Fibroblast of peridontal ligament (primary cell): ENCODE results near the gene OVOL3.

Source experiments
- DNase-seq: peaks from one replicate; pipeline ENCODE4 v3.0.0-alpha.2; 2010; ENCODE audit errors: extremely low read depth

OVOL3 gene

GRCh38 chr19:36100476-36100875 lies 10.5 kb upstream of the OVOL3 start:
- DNase-seq, result no peak

- DNase-seq, result no peak
Measured at GRCh38 chr19:36101550-36102327, 9.2 kb upstream of the OVOL3 start.

DNA sequence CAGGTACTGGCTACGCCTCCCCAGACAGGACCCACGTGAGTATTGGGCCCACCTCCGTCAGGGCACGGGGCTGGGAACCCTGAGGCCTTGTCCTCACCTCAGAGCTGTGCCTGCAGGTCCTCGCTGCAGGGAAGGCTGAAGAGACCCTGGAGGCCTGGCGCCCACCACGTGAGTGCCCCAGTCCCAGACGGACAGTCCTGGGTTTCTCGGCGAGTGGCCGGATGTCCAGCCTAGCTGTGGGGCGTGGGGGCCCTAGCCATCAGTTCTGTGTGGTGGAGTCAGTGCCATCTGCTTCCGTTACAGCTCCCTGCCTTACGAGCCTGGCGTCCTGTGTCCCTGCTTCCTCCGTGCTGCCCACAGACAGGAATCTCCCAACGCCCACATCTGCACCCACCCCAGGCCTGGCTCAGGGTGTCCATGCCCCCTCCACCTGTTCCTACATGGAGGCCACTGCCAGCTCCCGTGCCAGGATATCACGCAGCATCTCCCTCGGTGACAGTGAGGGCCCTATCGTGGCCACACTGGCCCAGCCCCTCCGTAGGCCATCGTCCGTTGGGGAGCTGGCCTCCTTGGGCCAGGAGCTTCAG lies 7.8 kb upstream of the OVOL3 start:
- DNase-seq, result no peak

DNA sequence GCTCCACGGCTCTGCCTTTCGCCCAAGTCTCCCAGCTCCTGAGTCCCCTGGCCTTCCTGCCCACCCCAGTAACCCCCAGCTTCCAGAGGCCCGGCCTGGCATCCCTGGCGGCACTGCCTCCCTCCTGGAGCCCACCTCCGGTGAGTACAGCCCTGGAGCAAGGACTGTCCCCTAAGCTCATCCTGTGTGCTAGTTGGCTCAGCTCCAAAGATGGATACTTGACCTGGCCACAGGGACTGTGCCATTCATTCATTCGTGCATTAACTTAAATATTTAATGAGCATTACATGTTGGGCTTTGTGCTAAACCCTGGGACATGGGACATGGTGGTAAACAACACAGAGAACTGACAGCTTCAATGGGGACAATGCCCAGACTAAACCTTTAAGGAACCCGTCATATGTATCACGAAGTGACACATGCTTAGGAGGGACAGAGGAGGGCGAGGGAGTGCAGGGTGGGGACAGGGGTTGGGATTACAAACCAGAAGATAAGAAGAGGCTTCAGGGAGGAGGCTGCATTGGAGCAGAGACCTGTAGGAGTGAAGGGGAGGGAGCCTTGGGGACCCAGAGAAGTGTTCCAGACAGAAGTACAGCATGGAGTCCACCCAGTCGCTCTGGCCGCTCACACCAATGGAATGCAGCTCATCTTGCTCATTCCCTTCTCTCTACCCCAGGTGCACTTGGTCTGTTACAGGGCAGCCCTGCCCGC lies 6.9 kb upstream of the OVOL3 start:
- no peak for DNase-seq

DNA sequence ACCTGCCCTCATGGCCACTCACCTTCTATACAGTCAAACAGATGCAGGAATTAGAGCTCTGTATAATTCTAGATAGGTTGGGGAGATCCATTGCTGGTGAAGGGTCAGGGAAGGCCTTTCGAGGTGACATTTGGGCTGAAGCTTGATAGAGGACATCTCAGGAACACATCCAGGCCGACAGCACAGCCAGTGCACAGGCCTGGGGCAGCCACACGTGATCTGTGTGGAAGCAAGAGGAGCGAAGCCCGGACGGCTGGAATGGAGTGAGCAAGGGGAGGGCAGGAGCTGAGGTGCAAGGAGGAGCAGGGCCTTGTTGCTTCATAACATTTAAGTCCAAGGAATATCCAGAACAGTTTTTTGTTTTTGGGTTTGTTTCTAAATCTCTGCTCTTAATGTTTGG lies 4.5 kb upstream of the OVOL3 start:
- DNase-seq, result no peak

DNA sequence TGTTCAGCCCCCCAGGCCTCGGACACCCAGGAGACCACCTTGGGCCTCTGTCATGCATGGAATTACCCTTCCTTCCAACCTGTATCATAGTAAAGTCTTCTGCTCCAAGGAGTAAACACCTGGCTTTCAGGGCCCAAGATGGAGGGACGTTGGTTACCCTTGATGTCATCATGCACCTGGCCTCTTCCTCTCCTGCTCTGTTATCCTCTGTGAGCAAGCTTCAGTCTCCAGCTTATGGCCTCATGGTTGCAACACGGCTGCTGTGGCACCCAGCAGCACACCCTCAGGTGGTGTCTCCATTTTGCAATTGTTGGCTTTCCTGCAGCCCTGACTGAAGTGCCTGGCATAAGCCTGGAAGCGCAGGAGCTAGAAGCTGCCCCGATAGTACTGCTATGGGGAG lies 4.0 kb upstream of the OVOL3 start:
- DNase-seq, result no peak

DNA sequence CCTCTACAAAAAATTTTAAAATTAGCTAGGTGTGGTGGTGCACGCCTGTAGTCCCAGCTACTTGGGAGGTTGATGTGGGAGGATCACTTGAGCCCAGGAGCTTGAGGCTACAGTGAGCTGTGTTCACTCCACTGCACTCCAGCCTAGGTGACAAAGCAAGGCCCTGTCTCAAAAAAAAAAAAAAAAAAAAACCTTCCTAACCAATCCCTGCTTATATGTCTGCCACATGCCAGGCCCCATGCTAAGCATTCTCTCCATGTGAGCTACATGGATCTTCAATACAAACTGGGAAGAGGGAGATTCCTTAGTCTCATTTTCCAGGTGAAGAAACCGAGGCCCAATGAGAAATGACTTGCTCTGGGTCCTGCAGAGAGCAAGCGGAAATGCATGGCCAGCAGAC lies 2.3 kb upstream of the OVOL3 start:
- no peak for DNase-seq

DNA sequence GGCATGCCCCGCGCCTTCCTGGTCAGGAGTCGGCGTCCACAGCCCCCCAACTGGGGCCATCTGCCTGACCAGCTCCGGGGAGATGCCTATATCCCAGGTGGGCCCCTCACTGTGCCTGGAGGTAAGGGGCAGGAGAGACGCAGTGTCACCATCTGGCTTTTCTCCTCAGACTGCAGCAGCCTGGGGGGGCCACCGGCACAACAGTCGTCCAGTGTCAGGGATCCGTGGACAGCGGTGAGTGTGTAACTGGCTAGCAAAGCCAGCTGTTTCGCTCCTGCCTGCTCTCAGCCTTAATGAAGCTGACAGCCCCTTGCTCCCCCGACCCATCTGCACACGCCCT lies 227 bp downstream of the OVOL3 start:
- no peak for DNase-seq

- DNase-seq, result no peak
Measured at GRCh38 chr19:36112678-36113077, 1.7 kb downstream of the OVOL3 start.

DNA sequence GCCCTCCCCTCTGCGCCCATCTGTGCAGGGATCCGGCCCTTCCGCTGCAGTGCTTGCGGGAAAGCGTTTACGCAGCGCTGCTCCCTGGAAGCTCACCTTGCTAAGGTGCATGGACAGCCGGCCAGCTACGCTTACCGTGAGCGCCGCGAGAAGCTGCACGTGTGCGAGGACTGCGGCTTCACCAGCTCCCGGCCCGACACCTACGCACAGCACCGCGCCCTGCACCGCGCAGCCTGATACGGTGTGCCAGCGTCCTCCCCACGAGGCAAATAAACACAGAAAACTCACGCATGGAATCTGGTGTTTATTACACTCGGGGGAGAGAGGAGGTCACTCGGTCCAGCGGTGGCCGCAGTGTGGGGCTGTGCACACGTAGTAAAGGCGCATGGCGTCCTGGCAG lies 2.5 kb downstream of the OVOL3 start:
- DNase-seq, result no peak

- DNase-seq, result peak; percentile 40
Measured at GRCh38 chr19:36113894-36114720, 3.2 kb downstream of the OVOL3 start.

DNA sequence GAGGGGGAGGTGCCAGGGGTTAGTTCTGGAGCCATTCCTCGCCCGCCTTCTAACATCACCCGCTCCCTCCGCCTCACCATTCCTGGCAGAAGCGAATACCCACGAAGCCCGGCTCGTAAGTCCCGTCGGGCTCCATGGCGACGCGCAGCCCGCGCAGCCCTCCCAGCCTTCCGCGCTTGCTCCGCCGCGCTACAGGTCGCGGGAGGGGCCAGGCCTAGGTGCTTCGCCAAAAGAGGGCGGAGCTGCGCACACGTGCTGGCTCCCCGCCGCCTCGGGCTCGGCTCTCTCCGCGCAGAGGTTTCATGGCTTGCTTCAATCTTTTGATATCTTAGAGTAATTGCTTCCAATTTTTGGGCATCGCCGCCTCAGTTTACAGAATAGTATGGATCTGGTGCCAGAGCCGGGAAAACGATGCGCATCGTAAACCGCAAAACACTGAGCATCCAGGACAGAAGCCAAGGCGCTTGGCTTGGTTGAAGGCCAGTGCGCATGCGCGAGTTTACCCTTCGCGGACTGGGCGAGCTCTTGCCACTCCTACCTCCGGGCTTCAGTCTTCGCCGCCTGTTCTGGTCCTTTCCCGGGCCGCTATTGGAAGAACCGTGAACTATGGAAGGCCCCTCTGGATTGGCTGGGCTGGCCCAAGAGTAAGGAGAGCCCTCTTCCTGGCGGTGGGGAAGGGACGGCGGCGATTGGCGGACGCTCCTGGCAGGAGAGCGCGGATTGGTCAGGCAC lies 3.9 kb downstream of the OVOL3 start, which contains the start of gene POLR2I:
POLR2I (minus strand) TSS at position 155 of the 732 bp plus-strand sequence; CDS start at position 136, 19 bp downstream.
- DNase-seq, result peak; percentile 100

DNA sequence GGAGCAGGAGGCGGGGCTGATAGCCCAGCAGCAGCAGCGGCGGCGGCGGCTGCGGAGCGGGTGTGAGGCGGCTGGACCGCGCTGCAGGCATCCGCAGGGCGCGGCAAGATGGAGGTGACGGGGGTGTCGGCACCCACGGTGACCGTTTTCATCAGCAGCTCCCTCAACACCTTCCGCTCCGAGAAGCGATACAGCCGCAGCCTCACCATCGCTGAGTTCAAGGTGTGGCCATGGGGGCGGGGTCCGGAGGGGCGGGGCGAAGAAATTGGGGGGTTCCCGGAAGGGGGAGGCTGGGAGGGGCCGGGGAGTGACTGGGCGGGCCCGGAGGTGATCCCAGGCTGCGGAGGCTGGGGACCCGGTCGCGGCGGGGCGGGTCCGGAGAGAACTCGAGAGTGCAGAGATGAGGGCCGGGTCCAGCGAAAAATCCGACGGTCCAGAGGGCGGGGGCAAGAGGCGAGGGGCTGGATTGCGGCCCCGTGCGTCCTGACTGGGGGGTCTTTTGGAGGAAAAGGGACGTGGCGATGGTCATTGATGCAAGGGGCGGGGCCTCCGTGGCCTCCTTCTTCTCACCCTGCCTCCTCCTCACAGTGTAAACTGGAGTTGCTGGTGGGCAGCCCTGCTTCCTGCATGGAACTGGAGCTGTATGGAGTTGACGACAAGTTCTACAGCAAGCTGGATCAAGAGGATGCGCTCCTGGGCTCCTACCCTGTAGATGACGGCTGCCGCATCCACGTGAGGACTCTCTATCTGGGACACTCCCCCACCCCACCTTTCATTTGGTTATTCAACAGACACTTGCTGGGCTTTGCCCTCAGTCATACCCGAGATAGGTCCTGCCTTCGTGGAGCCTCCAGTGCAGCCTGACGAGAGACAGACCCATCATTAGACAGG lies 4.8 kb downstream of the OVOL3 start, which contains the start of gene TBCB:
TBCB (plus strand) TSS at position 16 of the 891 bp plus-strand sequence; CDS start at position 109, 93 bp downstream.
- peak; percentile 29 for DNase-seq

- no peak for DNase-seq
Measured at GRCh38 chr19:36116344-36116637, 5.3 kb downstream of the OVOL3 start.

- no peak for DNase-seq
Measured at GRCh38 chr19:36120092-36120983, 9.4 kb downstream of the OVOL3 start.

GRCh38 chr19:36120984-36121358 lies 10.0 kb downstream of the OVOL3 start:
- DNase-seq, result no peak

GRCh38 chr19:36121486-36122124 lies 10.7 kb downstream of the OVOL3 start:
- DNase-seq, result no peak

DNA sequence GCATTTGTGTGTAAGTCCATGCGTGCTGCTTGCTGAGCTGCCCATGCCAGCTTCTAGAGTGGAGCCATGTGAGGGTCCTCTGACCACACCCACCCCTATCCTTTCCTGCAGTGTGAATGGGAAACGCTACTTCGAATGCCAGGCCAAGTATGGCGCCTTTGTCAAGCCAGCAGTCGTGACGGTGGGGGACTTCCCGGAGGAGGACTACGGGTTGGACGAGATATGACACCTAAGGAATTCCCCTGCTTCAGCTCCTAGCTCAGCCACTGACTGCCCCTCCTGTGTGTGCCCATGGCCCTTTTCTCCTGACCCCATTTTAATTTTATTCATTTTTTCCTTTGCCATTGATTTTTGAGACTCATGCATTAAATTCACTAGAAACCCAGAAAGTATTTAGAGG lies 14.6 kb downstream of the OVOL3 start:
- no peak for DNase-seq

- DNase-seq, result no peak
Measured at GRCh38 chr19:36128392-36128736, 17.4 kb downstream of the OVOL3 start.
